Activated CD8-positive, alpha-beta memory T cell treated with anti-CD3 and anti-CD28 coated beads for 4 hours (primary cell): ENCODE results near the gene HPSE2.
"Not testable (repeated sequence)": the region's sequence is repeated elsewhere in the genome, so short reads cannot be mapped to it uniquely, and the experiment has no call there.

Source experiments
- DNase-seq, 2 donors: peaks; one replicate each; pipeline ENCODE4 v3.0.0-alpha.2; 2020; ENCODE audit warnings: low read depth in 2 of 2

Gene HPSE2

GRCh38 chr10:98920360-98920759 lies 315.3 kb downstream of the HPSE2 start:
- DNase-seq = no peak

DNA sequence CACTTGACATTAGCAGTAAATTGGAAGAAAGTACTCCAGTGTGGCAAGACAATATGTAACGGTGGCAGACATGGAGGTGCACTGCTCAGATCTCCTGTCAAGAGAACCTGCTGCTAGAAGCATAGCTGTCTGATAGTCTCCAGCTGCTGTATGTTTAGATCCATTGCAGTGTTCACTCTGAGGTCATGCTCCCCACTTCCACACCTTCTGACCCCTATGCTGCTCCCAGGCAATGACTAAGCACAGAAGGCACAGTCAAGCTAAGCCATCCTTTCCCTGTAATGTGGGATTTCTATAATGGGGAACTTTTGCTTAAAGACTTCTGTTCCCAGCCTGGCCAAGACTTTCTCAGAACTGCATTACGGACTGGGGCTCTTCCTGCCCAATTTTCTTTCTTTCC lies 315.8 kb downstream of the HPSE2 start:
- no peak for DNase-seq

GRCh38 chr10:98917828-98918227 lies 317.8 kb downstream of the HPSE2 start:
- DNase-seq = no peak

DNA sequence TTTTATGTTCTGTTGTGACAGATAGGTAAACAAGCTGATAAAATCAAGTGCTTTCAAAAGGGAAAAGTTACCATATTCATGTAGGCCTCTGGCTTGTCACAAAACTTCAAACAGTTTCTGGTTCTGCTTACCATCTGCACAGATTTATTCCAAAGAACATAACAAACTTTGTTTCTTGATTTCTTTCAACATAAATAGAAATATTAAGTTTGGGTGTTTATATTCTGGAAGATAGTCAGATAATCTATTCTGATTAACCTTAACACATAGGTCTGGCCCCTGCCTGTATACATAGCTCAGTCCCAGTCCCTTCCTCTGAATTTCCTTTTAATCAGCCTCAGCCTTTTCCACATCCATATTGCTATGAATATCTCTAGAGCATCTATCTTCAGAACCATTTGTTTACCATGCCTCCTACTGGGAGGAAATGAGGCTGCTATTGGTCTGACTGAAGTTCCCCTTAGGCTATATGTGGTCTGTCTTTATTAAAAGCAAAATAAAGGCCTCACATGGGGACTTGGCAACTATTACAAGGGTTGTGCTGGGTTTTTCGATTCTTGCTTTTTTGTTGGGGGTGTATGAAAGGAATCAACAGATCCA lies 319.0 kb downstream of the HPSE2 start:
- DNase-seq = no peak

DNA sequence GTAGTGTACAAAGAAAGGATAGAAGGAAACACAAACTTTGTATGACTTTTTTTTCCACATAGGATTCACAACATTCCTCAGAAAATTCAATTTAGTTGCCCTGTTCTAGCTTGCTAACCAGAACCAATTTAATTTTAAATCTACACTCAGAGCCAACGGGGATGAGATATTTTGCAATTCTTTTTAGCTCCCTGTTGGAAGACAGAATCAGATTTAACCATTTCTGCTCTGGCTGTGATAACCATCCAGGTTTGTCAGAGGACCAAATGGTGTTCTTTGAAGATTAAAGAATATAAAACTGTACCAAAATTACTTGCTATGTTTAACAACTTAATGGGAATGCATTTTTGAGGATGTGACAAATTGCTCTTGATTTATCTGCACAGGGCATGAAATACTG lies 319.7 kb downstream of the HPSE2 start:
- no peak for DNase-seq

DNA sequence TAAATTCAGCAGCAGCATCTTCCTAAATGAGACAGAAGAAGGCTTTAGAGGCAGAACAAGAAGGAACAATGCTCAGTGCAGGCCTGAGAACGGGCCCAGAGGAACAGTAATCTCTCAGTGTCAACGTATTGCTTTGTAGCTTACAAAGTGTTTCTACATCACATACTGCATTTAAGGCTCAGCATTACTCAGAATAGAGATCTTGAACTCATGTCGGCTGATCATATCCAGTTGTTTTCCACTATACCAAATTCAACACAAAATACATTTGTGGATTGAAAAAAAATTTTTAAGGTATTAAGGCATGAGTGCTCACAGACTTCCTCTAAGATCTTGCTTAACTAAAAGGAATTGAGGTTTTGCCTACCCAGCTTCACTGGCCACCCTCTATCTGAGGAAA lies 325.1 kb downstream of the HPSE2 start:
- DNase-seq = no peak

GRCh38 chr10:98910048-98910447 lies 325.6 kb downstream of the HPSE2 start:
- DNase-seq = no peak

GRCh38 chr10:98908868-98909267 lies 326.8 kb downstream of the HPSE2 start:
- DNase-seq = no peak

DNA sequence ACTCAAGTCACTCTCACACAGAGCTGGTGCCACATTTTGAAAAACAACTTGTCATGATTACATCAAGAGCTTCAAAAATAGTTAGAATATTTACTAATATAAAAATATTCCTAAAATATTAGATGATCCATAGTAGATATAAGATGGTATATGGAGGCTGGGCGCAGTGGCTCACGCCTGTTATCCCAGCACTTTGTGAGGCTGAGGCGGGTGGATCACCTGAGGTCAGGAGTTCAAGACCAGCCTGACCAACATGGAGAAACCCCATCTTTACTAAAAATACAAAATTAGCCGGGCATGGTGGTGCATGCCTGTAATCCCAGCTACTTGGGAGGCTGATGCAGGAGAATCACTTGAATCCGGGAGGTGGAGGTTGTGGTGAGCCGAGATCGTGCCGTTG lies 327.4 kb downstream of the HPSE2 start:
- not testable (repeated sequence) for DNase-seq

DNA sequence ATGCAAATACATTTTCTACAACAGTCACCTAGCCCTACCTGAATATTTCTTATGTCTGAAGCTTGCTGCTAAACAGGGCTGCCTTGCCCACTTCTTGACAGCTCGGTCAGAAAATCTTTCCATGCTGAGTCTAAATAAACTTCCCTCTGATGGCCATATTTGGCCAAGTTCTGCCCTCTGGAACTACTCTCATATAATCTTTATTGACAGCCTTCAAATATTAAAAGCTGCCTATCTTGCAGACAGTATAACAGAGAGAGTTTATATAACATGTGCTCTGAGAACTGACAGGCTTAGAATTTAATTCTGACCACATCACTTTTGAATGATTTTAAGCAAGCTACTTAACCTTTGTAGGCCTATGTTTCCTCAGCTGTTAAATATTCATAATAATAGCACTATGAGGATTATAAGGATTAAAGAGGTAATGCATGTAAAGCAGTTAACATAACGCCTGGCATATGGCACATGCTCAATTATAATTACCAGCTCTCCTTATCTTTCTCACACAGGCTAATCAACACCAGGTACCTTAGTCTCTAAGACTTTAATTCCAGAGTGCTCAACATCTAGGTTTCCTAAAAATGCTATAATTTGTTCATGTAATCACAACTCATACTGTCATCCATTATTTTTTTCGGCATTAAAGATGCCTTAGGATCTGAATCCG lies 334.1 kb downstream of the HPSE2 start:
- DNase-seq = no peak

GRCh38 chr10:98899018-98899417 lies 336.6 kb downstream of the HPSE2 start:
- DNase-seq = no peak

- DNase-seq = no peak
Measured at GRCh38 chr10:98892523-98892922, 343.1 kb downstream of the HPSE2 start.

GRCh38 chr10:98886686-98887085 lies 349.0 kb downstream of the HPSE2 start:
- DNase-seq = no peak

DNA sequence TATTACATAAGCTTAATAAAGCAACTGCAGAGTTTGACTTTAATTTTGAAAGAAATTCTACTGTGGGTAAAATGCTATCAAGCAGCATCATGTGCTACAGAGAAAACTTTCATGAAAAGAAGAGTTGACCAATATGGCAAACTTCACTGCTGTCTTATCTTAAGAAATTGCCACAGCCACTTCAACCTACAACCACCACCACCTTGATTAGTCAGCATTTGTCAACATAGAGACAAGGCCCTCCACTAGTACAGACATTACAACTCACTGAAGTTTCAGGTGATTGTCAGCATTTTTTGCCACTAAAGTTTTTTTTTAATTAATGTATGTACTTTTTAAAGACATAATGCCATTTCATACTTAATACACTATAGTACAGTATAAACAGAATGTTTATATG lies 350.3 kb downstream of the HPSE2 start:
- DNase-seq = no peak

DNA sequence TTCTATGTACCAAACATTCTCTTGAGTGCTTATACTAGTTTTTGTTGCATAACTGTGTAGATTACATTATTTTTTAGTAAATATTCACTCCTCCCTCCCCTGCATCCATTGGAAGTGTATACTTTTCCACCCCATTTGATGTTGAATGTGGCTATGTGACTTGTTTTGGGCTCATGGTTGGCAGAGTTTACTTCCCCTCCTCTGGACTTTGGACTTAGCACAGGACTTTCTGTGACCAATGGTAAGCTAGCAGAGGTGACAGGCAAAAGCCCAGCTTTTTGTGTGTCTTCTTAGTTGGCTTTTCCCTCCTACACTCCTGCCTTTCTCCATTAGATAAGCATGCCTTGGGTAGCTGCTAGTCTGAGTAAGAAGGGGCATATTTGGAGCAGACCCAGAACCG lies 353.9 kb downstream of the HPSE2 start:
- no peak for DNase-seq

- no peak for DNase-seq
Measured at GRCh38 chr10:98880971-98881370, 354.7 kb downstream of the HPSE2 start.

DNA sequence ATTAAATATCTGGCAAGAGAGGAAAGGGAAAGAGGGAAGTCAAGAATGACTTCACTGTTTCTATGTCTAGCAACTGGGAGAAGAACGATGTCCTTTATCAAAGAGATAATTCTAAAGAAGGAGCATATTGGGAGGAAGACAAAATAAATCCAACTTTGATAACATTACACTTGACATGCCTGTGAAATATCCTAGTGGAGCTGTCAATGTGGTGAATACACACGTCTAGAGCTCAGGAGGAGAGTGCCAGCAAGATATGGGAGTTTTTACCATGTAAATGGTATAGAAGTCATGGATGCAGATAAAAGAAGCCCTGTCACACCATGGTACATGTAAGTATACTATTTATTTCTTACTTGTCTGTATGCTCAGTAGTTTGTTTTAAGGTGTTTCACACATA lies 356.7 kb downstream of the HPSE2 start:
- DNase-seq = no peak

DNA sequence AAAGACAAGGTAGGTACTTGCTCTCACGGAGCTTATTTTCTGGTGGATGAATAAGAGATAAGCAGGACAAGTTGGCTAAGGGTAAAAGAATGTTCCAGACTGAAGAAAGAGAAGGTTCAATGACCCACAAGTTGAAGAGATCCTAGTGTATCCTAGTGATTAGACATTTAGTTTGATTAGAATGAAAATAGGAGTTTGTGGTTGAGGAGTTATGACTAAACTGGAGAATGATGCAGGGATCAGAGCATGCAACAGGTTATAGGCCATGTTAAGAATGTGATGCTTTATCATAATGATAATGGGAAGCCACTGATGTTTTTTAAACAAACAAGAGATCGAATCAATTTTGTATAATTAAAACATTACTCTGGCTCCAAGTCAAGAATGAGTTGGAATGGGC lies 357.2 kb downstream of the HPSE2 start:
- DNase-seq = no peak

GRCh38 chr10:98861962-98862361 lies 373.7 kb downstream of the HPSE2 start:
- no peak for DNase-seq

DNA sequence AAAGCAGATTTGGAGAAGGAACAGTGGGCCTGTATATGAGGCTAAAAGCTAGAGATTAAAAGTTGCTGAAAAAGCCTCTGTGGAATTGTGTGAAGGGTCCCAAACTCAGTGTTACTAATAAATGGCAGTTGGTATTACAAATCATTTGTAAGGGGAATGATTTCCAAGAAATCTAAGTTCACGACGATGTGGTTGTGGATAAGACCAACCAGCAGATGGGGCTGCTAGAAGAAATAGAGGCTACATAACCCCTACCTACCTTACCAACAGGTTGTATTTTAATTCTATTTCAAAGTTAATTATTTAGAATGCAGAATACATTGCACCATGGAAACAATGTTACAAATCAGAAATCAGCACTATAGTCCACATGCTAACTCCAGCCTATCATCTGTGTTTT lies 377.1 kb downstream of the HPSE2 start:
- no peak for DNase-seq

DNA sequence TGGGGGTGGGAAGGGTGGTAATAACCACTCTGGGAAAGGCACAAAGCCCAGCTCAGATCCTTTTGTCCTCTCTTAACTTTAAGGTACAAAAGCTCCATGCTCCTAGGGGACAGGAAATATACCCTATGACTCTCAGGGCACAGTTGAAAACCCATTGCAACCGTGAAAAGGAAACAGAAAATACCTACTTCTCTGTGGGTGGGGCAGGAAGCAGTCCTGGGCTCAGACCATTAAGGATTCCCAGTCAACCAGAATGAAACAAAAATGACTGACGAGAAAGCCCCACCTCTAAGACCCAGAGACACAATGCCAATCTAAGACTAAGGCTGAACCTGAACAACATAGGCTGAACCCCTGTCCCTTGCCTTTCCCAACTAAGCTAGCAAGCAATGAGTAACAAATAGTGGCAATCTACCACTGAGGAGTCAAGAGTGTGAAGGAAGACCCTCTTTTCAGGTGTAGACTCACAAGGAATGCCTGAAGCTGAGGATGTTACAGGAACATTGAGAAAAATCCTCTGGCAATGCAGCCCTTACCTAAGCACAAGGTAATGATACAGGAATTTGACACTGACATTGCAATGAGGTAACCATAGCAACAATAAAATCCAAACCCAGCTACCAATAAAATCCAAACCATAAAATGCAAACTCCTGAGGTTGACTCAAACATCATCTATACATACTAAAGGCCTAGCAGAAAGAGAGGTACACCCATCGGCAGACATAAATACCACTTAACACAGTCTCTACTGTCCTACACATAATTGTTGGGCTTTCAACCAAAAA lies 380.1 kb downstream of the HPSE2 start:
- DNase-seq = no peak

GRCh38 chr10:98852686-98853085 lies 383.0 kb downstream of the HPSE2 start:
- no peak for DNase-seq

GRCh38 chr10:98848361-98848760 lies 387.3 kb downstream of the HPSE2 start:
- no peak for DNase-seq
